Choroid plexus epithelial cell (primary cell): ENCODE measurements around the gene CACNA1F.

Experiments
- DNase-seq: peaks from one replicate; pipeline ENCODE4 v3.0.0-alpha.2; 2010; ENCODE audit warnings: low read depth
- H3K4me3 ChIP-seq: 2 replicates; pipeline ENCODE4 v1.5.1; 2011; ENCODE audit warnings: low read depth, mild to moderate bottlenecking, control low read depth, low read length, moderate library complexity
- TF ChIP-seq, protein P1 (sequence below): conservative IDR thresholded peaks from 2 replicates; pipeline ENCODE4 v1.5.1; 2011; ENCODE audit warnings: low read depth, mild to moderate bottlenecking, control low read depth, inconsistent platforms, low read length, moderate library complexity

Gene CACNA1F

DNA sequence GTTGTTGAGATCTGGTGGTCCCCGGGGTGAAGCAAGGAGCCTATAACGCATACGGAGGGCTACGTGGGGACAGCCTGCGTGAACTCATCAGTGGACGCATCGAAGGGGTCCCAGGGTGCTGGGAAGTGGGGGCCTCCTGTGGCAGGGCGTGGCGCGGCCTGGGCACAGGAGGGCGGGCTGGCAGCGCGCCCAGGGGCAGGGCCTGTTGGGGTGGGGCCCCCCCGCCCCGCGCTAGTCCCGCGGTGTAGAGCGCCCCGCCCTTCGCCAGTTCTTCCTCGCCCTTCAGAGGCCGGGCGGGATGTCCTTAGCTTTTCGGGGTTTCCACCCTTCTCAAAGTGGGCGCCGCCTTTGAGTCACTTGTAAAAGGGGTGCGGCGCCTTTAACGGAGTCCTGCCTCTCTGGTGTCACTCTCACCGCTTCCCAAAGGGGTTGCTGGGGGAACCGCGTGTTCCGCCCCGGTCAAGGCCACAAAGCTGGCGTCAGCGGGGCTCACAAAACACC is 60.8 kb downstream of the CACNA1F start:
- TF ChIP-seq, protein P1, sequence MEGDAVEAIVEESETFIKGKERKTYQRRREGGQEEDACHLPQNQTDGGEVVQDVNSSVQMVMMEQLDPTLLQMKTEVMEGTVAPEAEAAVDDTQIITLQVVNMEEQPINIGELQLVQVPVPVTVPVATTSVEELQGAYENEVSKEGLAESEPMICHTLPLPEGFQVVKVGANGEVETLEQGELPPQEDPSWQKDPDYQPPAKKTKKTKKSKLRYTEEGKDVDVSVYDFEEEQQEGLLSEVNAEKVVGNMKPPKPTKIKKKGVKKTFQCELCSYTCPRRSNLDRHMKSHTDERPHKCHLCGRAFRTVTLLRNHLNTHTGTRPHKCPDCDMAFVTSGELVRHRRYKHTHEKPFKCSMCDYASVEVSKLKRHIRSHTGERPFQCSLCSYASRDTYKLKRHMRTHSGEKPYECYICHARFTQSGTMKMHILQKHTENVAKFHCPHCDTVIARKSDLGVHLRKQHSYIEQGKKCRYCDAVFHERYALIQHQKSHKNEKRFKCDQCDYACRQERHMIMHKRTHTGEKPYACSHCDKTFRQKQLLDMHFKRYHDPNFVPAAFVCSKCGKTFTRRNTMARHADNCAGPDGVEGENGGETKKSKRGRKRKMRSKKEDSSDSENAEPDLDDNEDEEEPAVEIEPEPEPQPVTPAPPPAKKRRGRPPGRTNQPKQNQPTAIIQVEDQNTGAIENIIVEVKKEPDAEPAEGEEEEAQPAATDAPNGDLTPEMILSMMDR, result no peak
- peak overlapping the region; percentile 68 for H3K4me3 ChIP-seq
- DNase-seq, result peak; percentile 42

DNA sequence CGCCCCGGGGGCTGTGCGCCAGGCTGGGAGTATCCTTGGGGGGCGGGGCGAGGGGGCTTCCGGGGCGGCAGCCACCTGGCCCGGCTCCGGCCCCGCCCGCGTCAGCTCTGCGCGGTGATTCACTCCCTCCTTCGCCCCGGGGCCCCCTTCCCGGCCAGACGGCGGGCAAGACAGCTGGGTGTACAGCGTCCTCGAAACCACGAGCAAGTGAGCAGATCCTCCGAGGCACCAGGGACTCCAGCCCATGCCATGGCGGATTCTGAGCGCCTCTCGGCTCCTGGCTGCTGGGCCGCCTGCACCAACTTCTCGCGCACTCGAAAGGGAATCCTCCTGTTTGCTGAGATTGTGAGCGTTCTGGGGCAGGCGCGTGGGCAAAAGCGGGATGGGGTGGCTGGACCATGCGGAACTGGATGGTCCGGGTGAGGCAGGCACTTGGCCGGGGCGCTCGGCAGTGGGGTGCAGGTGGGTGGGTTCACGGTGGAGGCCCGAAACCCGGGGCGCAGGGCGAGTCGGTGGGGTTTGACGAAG is 61.3 kb downstream of the CACNA1F start, which contains the start of gene PLP2:
Gene PLP2, plus strand, starts transcription at position 147 of the 528 bp plus-strand sequence. Its CDS starts 103 bp downstream, at position 250.
- TF ChIP-seq, protein P1, result no peak
- DNase-seq, result peak; percentile 51
- peak within 1 kb of the TSS; percentile 68 for H3K4me3 ChIP-seq

DNA sequence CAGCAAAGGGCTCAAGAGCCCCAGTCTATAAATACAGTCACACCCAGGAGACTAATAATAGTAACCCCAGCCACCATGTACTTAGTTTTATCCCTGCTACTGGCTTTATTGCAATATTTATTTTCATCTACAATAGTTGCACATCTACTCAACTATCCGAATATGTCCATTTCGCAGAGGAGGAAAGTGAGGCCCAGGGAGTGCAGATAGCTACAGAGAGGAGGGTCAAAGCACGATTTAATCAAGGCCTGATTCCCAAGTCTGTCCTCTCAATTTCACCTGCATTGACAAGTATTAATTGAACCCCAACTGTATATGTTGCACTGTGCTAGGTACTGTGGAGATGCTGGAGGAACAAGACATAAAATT is 65.4 kb downstream of the CACNA1F start:
- TF ChIP-seq, protein P1, result no peak
- DNase-seq, result no peak
- peak overlapping the region; percentile 48 for H3K4me3 ChIP-seq

DNA sequence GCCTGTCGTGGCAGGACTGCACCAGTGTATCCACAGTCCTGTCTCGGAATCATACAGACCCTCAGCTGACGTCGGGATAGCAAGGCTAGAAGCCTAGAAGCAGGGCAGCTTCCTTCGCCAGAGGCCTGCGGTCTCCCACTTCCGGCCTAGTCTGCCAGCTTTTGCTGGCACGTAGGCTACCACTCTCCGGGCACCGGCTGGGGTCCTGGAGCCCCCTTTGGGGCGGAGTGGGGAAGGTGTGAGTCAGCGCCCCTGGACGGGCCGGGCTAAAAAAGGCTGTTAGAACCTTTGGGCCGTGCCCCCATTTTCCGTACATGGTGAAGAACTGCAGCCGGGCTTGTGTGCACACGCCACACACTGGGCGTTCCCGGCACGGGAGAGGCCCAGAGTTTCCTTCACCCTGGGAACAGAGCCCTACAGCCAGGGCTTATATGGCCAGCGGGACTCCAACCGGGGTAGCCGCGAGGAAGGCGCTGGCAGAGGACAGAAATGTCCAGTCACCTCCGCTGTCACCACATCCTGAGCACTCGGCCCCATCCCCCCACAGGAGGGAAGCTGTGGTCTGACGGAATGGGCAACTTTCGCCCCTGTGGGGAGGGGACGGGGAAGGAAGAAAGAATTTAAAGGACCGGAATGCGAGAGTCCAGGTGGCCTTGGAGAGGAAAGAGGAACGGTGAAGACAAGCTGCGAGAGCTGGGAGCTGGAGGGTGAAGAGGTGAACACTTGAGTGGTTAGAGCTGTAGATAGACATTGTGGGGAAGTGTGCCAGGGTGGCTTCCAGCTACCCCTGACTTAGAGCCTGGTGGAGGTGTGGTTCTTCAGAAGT is 66.0 kb downstream of the CACNA1F start:
- peak; percentile 61 for DNase-seq
- H3K4me3 ChIP-seq, result peak overlapping the region; percentile 48
- TF ChIP-seq, protein P1, result no peak

DNA sequence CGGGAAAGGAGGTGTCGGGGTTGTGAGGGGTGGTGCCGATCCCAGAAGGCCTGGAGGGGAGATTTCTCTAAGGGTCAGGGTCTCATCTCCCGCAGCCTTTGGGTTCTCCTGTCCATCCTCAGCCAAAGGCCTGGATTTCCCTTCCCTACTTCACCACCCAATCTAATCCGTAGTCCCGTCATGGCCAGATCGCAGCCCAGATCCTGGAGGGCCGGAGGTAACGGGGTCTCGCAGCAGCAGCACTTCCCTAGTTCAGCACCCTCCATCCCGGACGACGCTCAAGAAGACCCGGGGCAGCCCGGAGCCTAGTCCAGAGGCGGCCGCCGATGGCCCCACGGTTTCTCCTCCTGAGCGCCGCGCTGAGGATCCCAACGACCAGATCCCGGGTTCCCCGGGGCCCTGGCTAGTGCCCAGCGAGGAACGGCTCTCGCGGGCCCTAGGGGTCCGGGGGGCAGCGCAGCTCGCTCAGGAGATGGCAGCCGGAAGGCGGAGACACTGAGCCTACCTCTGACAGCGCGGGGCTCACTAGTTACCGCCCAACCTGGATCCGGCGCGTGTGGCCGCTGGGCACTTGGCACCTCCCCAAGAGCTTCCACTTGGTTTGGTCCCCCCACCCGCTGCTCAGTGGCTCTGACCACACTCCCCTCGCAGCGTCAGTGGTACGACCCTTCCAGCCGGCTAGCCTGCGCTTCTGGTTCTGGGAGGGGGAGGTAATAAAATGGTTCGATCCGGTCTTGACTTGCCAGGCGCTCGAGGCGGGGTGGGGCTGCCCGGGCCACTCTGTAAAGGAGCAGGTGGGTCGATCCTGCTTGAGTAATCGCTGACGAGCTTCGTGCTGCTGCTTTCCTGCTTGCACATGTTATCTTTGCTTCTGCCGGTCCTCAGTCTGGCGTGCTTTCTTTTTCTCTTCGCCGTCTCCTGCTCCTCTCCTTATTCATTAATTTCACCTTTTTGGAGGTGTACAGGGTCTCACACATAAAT is 66.9 kb downstream of the CACNA1F start:
- H3K4me3 ChIP-seq, result peak overlapping the region; percentile 48
- peak; percentile 86 for DNase-seq
- TF ChIP-seq, protein P1, result peak; percentile 34

DNA sequence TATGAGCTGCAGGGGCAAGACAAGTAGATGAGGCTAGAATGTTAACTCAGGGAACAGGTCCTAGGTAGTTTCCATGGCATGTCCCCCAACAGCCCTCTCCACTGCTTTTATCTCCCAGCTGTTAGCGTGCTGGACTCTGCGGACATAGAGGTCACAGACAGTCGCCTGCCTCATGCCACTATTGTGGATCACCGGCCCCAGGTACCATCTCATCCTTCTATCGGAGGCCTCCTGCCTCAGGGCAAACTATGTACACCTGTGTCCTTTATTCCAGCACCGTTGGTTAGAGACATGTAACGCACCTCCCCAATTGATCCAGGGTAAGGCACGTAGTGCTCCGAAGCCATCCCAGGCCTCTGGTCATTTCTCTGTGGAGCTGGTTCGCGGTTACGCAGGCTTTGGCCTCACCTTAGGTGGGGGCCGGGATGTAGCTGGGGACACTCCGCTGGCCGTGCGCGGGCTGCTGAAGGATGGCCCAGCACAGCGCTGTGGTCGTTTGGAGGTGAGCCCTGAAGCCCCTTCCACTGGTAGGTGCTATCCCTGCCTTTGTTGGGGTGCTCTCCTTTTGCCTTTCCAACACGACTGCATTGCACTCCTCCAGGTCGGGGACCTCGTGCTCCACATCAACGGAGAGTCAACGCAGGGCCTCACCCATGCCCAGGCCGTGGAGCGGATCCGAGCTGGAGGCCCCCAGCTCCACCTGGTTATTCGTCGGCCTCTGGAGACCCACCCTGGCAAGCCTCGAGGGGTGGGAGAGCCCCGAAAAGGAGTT is 68.4 kb downstream of the CACNA1F start:
- DNase-seq, result no peak
- H3K4me3 ChIP-seq, result no peak overlapping the region
- TF ChIP-seq, protein P1, result no peak
